GM19397 (cell line): ENCODE measurements around the gene UCMA.
A peak's percentile ranks its signal among the peaks of the same experiment; 100 is the strongest.

ENCODE experiments used
- ATAC-seq: cut with Tn5 transposase; IDR thresholded peaks from one replicate; pipeline ENCODE4 v1.9.1; 2021; ENCODE audit warnings: mild to moderate bottlenecking, moderate library complexity; ENCODE audit not compliant: unreplicated experiment

The UCMA gene

GRCh38 chr10:13189961-13190360, 44.2 kb downstream of the UCMA start:
- ATAC-seq = no peak

- no peak for ATAC-seq
Observed at GRCh38 chr10:13188593-13188992, 45.6 kb downstream of the UCMA start.

- ATAC-seq = no peak
Observed at GRCh38 chr10:13187135-13187534, 47.0 kb downstream of the UCMA start.

- no peak for ATAC-seq
Observed at GRCh38 chr10:13184730-13185514, 49.3 kb downstream of the UCMA start.

GRCh38 chr10:13184276-13184675, 49.9 kb downstream of the UCMA start:
- ATAC-seq = no peak

GRCh38 chr10:13183625-13184024, 50.5 kb downstream of the UCMA start:
- peak; percentile 55 for ATAC-seq

- no peak for ATAC-seq
Observed at GRCh38 chr10:13182424-13182823, 51.8 kb downstream of the UCMA start.

GRCh38 chr10:13180788-13181187, 53.4 kb downstream of the UCMA start:
- no peak for ATAC-seq

- ATAC-seq = no peak
Observed at GRCh38 chr10:13173616-13174015, 60.6 kb downstream of the UCMA start.
